GM12873 (cell line): Measurements from ENCODE around the gene CLCN7.

Experiments used
- CTCF ChIP-seq: IDR thresholded peaks from 2 replicates; pipeline ENCODE4 v1.5.1; 2012; ENCODE audit warnings: low read depth, mild to moderate bottlenecking, moderate library complexity, low read length, control low read depth; ENCODE audit not compliant: insufficient read depth; ENCODE audit errors: missing control alignments

CLCN7 gene

GRCh38 chr16:1449201-1449788 lies 25.5 kb downstream of the CLCN7 start:
- TF ChIP-seq CTCF: no peak

GRCh38 chr16:1448536-1449116 lies 26.2 kb downstream of the CLCN7 start:
- no peak for TF ChIP-seq CTCF

GRCh38 chr16:1447965-1448364 lies 26.9 kb downstream of the CLCN7 start:
- no peak for TF ChIP-seq CTCF

- TF ChIP-seq CTCF: no peak
These were observed 28.3 kb downstream of the CLCN7 start for GRCh38 chr16:1446296-1447080.

- no peak for TF ChIP-seq CTCF
These were observed 29.2 kb downstream of the CLCN7 start for GRCh38 chr16:1445518-1446203.

GRCh38 chr16:1444730-1445517 lies 29.9 kb downstream of the CLCN7 start:
- TF ChIP-seq CTCF: no peak
